H1 (cell line): ENCODE results near the gene NAP1L5. TPM values are rescaled to one million over a fixed set of nuclear protein-coding genes. Genes with fewer than 3 reads are reported as not detected.

Experiments
- CTCF ChIA-PET: fragments of 300-600 bp; sonication (Branson Sonifier 250); formaldehyde crosslinking; loops from one replicate; lab custom pipeline; 2021; ENCODE audit not compliant: partially characterized antibody; lab: Charles Lee
- POLR2A ChIA-PET: fragments of 300-600 bp; sonication (Branson Sonifier 250); formaldehyde crosslinking; loops from one replicate; lab custom pipeline; 2021; ENCODE audit warnings: inconsistent platforms; ENCODE audit not compliant: partially characterized antibody; lab: Charles Lee
- DNase-seq, 2 experiments: peaks; one replicate each; pipeline versions ENCODE4 v3.0.0 to v3.0.0-alpha.2; 2010 to 2022; ENCODE audit warnings: low spot score in 2 of 2, low read depth in 1 of 2, mixed read lengths in 1 of 2
- FAIRE-seq: peaks from 2 replicates; lab custom pipeline; 2011; peaks lifted over from hg19 to GRCh38; lab: Jason Lieb, UNC
- H2AFZ ChIP-seq: 2 replicates; pipeline ENCODE4 v1.8.1; 2012; ENCODE audit warnings: low read length, inconsistent platforms
- H2AK5ac ChIP-seq: 2 replicates; pipeline ENCODE4 v1.6.1; 2013; ENCODE audit warnings: low read depth, low read length
- H2BK120ac ChIP-seq: replicated peaks from 2 replicates; pipeline ENCODE3; 2013; ENCODE audit warnings: low read depth, low read length, inconsistent platforms
- H2BK12ac ChIP-seq: 2 replicates; pipeline ENCODE4 v1.6.1; 2013; ENCODE audit warnings: low read depth, low read length
- H2BK15ac ChIP-seq: 2 replicates; pipeline ENCODE4 v1.6.1; 2013; ENCODE audit warnings: low read length
- H2BK20ac ChIP-seq: 2 replicates; pipeline ENCODE4 v1.6.1; 2013; ENCODE audit warnings: low read length
- H2BK5ac ChIP-seq: 2 replicates; pipeline ENCODE4 v1.6.1; 2013; ENCODE audit warnings: low read depth, low read length
- H3K14ac ChIP-seq: 2 replicates; pipeline ENCODE4 v1.6.1; 2013; ENCODE audit warnings: inconsistent platforms; ENCODE audit not compliant: insufficient read length
- H3K18ac ChIP-seq: 2 replicates; pipeline ENCODE4 v1.6.1; 2013; ENCODE audit warnings: low read length; ENCODE audit errors: extremely low read depth
- H3K23ac ChIP-seq: 2 replicates; pipeline ENCODE4 v1.6.1; 2013; ENCODE audit warnings: inconsistent platforms; ENCODE audit not compliant: insufficient read length
- H3K23me2 ChIP-seq: 2 replicates; pipeline ENCODE4 v1.6.1; 2013; ENCODE audit warnings: low read depth, low read length
- H3K27ac ChIP-seq: 2 replicates; pipeline ENCODE4 v1.6.1; 2011; ENCODE audit warnings: low read depth, low read length, inconsistent platforms
- H3K27me3 ChIP-seq, 4 experiments: replicated peaks in 1 of 4; 1 replicate in 1 of 4; 2 replicates in 3 of 4; pipeline versions ENCODE4 v1.6.1 to v1.8.1; 2011 to 2013; ENCODE audit warnings: low read length in 3 of 4, mild to moderate bottlenecking in 3 of 4, inconsistent platforms in 2 of 4, mixed read lengths in 2 of 4, moderate library complexity in 1 of 4; ENCODE audit not compliant: control insufficient read depth in 3 of 4, insufficient read depth in 3 of 4; ENCODE audit errors: extremely low read depth in 1 of 4
- H3K36me3 ChIP-seq, 4 experiments: 2 replicates each; pipeline versions ENCODE4 v1.6.1 to v1.8.1; 2011 to 2013; ENCODE audit warnings: mild to moderate bottlenecking in 4 of 4, low read length in 3 of 4, moderate library complexity in 2 of 4, control low read depth in 1 of 4, inconsistent platforms in 1 of 4; ENCODE audit not compliant: insufficient read depth in 4 of 4, control insufficient read depth in 2 of 4
- H3K4ac ChIP-seq: replicated peaks from 2 replicates; pipeline ENCODE3; 2013; ENCODE audit warnings: low read length, low read depth, mixed read lengths, inconsistent platforms; ENCODE audit not compliant: insufficient read length
- H3K4me1 ChIP-seq, 4 experiments: replicated peaks in 1 of 4; 1 replicate in 1 of 4; 2 replicates in 3 of 4; pipeline versions ENCODE4 v1.6.1 to v1.8.1; 2011 to 2013; ENCODE audit warnings: low read length in 3 of 4, inconsistent platforms in 2 of 4, mixed read lengths in 1 of 4; ENCODE audit not compliant: insufficient read depth in 4 of 4, control insufficient read depth in 3 of 4
- H3K4me2 ChIP-seq, 2 experiments: 2 replicates each; pipeline versions ENCODE4 v1.6.1 to v1.8.1; 2011 to 2013; ENCODE audit warnings: low read depth in 2 of 2, low read length in 2 of 2, control low read depth in 1 of 2, inconsistent platforms in 1 of 2, mild to moderate bottlenecking in 1 of 2; ENCODE audit not compliant: insufficient read depth in 1 of 2
- H3K4me3 ChIP-seq, 4 experiments: fragments of 200-600, 300-600 bp in 1 of 4; sonication (generic), shearing (Covaris generic), sonication (Bioruptor Twin) in 1 of 4; 2 replicates each; pipeline versions ENCODE4 v1.5.1 to v1.8.1; 2011 to 2016; ENCODE audit warnings: low read length in 4 of 4, low read depth in 3 of 4, control low read depth in 2 of 4, inconsistent platforms in 2 of 4, mild to moderate bottlenecking in 2 of 4, mixed read lengths in 1 of 4, moderate library complexity in 1 of 4; ENCODE audit not compliant: insufficient read depth in 2 of 4; ENCODE audit errors: extremely low read depth in 1 of 4
- H3K56ac ChIP-seq: replicated peaks from 2 replicates; pipeline ENCODE3; 2013; ENCODE audit warnings: low read depth, mild to moderate bottlenecking, mixed read lengths, low read length, inconsistent platforms; ENCODE audit not compliant: insufficient read length
- H3K79me1 ChIP-seq: 2 replicates; pipeline ENCODE4 v1.6.1; 2013; ENCODE audit warnings: low read depth, low read length, control low read depth
- H3K79me2 ChIP-seq, 2 experiments: 2 replicates each; pipeline versions ENCODE4 v1.6.1 to v1.8.1; 2012 to 2013; ENCODE audit warnings: low read length in 2 of 2, mild to moderate bottlenecking in 2 of 2, inconsistent platforms in 1 of 2; ENCODE audit not compliant: insufficient read depth in 2 of 2, control insufficient read depth in 1 of 2
- H3K9ac ChIP-seq, 4 experiments: replicated peaks in 1 of 4; 1 replicate in 1 of 4; 2 replicates in 3 of 4; pipeline versions ENCODE4 v1.6.1 to v1.8.1; 2011 to 2013; ENCODE audit warnings: low read depth in 3 of 4, low read length in 3 of 4, control low read depth in 2 of 4, mild to moderate bottlenecking in 2 of 4, moderate library complexity in 2 of 4, inconsistent platforms in 1 of 4; ENCODE audit errors: extremely low read depth in 1 of 4
- H3K9me3 ChIP-seq, 2 experiments: 2 replicates each; pipeline versions ENCODE4 v1.6.1 to v1.8.1; 2012 to 2013; ENCODE audit warnings: mild to moderate bottlenecking in 2 of 2, moderate library complexity in 2 of 2, control low read depth in 1 of 2, inconsistent platforms in 1 of 2, low read depth in 1 of 2, low read length in 1 of 2, mixed read lengths in 1 of 2; ENCODE audit not compliant: insufficient read depth in 2 of 2
- H4K20me1 ChIP-seq, 2 experiments: replicated peaks in 1 of 2; 2 replicates each; pipeline versions ENCODE3 to v1.8.1; 2011 to 2013; ENCODE audit warnings: inconsistent platforms in 2 of 2, low read length in 2 of 2, mild to moderate bottlenecking in 1 of 2; ENCODE audit not compliant: insufficient read depth in 2 of 2, control insufficient read depth in 1 of 2
- H4K5ac ChIP-seq: 2 replicates; pipeline ENCODE4 v1.6.1; 2013; ENCODE audit warnings: low read length, low read depth, mixed read lengths, inconsistent platforms; ENCODE audit not compliant: insufficient read length
- H4K8ac ChIP-seq: 2 replicates; pipeline ENCODE4 v1.8.0; 2013; ENCODE audit warnings: mild to moderate bottlenecking, moderate library complexity, low read length, inconsistent platforms; ENCODE audit not compliant: insufficient read depth; ENCODE audit errors: extremely low read depth
- H4K91ac ChIP-seq: replicated peaks from 2 replicates; pipeline ENCODE3; 2013; ENCODE audit warnings: low read length, mixed read lengths, inconsistent platforms; ENCODE audit not compliant: insufficient read length
- BRCA1 ChIP-seq: IDR thresholded peaks from 2 replicates; pipeline ENCODE4 v1.6.1; 2012; ENCODE audit warnings: low read depth, low read length, improper control_type of control experiment
- CHD2 ChIP-seq: IDR thresholded peaks from 2 replicates; pipeline ENCODE4 v1.6.1; 2012; ENCODE audit warnings: low read length, improper control_type of control experiment
- GTF2F1 ChIP-seq: IDR thresholded peaks from 2 replicates; pipeline ENCODE4 v1.6.1; 2012; ENCODE audit warnings: low read depth, low read length, improper control_type of control experiment, borderline replicate concordance
- HDAC2 ChIP-seq, 2 experiments: fragments of 300-600 bp in 1 of 2; sonication (generic) in 1 of 2; IDR thresholded peaks; 2 replicates each; pipeline ENCODE4 v1.6.1; 2011 to 2012; ENCODE audit warnings: low read depth in 2 of 2, low read length in 2 of 2, mild to moderate bottlenecking in 2 of 2, moderate library complexity in 2 of 2, borderline replicate concordance in 1 of 2, inconsistent platforms in 1 of 2
- NANOG ChIP-seq: IDR thresholded peaks from 2 replicates; pipeline ENCODE4 v1.6.1; 2011; ENCODE audit warnings: low read length, low read depth, mild to moderate bottlenecking, inconsistent platforms; ENCODE audit not compliant: insufficient read depth, poor library complexity, severe bottlenecking
- POLR2A ChIP-seq, 2 experiments: IDR thresholded peaks; 1 replicate in 1 of 2; 2 replicates in 1 of 2; pipeline ENCODE4 v1.6.1; 2011; ENCODE audit warnings: low read depth in 2 of 2, low read length in 2 of 2, mild to moderate bottlenecking in 2 of 2; ENCODE audit errors: control extremely low read depth in 1 of 2
- SAP30 ChIP-seq: fragments of 300-600 bp; sonication (generic); IDR thresholded peaks from 2 replicates; pipeline ENCODE4 v1.7.1; 2012; ENCODE audit warnings: low read length, moderate library complexity, mild to moderate bottlenecking, inconsistent platforms; ENCODE audit not compliant: insufficient read depth, insufficient replicate concordance
- ZNF274 ChIP-seq: IDR thresholded peaks from 2 replicates; pipeline ENCODE4 v1.7.0; 2012; ENCODE audit warnings: low read length, borderline replicate concordance; ENCODE audit errors: extremely low read depth
- polyA plus RNA-seq, 7 experiments: library from polyadenylated mRNA; depleted of rRNA in 3 of 7; stranded (reverse) in 5 of 7; unstranded in 2 of 7; fragments of >200 nt in 5 of 7; fragments of 200-250 nt in 2 of 7; gene quantifications; 1 replicate in 5 of 7; 2 replicates in 1 of 7; 4 replicates in 1 of 7; pipeline versions ENCODE4 v1.2.1 to v1.2.3, GENCODE V29; 2011 to 2013; ENCODE audit warnings: missing spikeins in 2 of 7, mixed read lengths in 2 of 7
- total RNA-seq: library from RNA; stranded (reverse); fragmentation: NEBNext Ultra II Directional; extraction: Animal tissue kit (Norgen Biotek cat#: 25700); gene quantifications from 2 replicates; pipeline ENCODE4 v1.2.1, GENCODE V29; 2021

NAP1L5 gene
- total and polyA plus RNA-seq, 2 of the 8 experiments (the other 6 are each of a cell fraction or from before 2014, with no cell fraction given): 1.3 to 2.7 TPM

DNA sequence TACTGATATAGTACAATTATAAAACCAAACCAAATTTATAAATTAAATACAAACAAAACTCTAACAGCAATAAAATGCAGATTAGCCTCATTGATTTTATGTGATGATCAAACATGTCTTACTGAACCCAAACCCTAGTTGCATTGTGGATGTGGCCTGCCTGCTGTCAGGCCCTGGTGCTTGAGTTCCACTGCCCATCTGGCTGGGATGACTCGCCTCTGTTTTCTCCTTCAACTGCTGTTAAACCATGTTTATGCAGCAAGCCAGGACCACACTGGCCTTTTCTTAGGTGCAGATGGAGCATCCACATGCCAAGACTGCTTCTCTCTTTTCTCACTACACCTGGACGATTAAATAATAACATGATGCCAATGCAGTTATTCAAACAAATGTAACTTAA is 22.6 kb downstream of the NAP1L5 start (continued):
- TF ChIP-seq POLR2A (IDR thresholded peaks at IDR 0.05; ENCODE audit: control extremely low read depth in 1 of 2, low read depth in 2 of 2, low read length in 2 of 2): no peak
- TF ChIP-seq, all 59 proteins: peak for 0

DNA sequence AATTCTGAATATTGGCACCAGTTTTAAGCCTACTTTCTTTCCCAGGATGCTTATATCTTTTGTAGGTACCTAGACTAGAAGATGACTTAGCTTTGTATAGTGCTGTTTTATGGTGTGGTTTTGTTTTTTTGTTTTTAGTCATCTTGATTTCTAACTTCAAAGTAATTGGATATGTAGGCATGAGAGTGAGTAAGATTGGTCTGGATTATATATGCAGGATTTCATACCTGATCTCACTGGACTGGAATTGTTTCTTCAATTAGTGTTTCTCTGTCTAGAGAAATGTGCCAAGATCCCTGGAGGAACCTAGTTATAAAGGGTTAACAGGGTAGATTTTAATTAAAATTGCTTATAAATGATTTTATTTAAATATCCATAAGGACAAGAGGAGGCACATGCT is 23.1 kb downstream of the NAP1L5 start:
- Histone ChIP-seq H2BK5ac (no peak overlapping the region), H3K36me3 (no peaks in the 10 kb centered on the region), H2BK120ac (no peak overlapping the region), H3K9ac (no peak overlapping the region), H2AK5ac (no peak overlapping the region), H3K27ac (no peak overlapping the region), H3K27me3 (no peaks in the 10 kb centered on the region), H3K79me1 (no peaks in the 10 kb centered on the region), H2BK12ac (no peak overlapping the region), H4K20me1 (no peaks in the 10 kb centered on the region), H2BK15ac (no peak overlapping the region), H4K91ac (no peak overlapping the region), H3K18ac (no peak overlapping the region), H3K23me2 (no peaks in the 10 kb centered on the region), H3K9me3 (no peaks in the 10 kb centered on the region), H3K4me1 (no peaks in the 10 kb centered on the region), H3K4me2 (no peak overlapping the region), H2AFZ (no peak overlapping the region), H3K4me3 (no peak overlapping the region), H3K14ac (no peak overlapping the region), H3K4ac (no peak overlapping the region), H3K56ac (no peak overlapping the region), H2BK20ac (no peak overlapping the region), H3K79me2 (no peaks in the 10 kb centered on the region), H4K5ac (no peak overlapping the region), H4K8ac (no peak overlapping the region), H3K23ac (no peak overlapping the region)
- FAIRE-seq (no peak), DNase-seq (no peak)
- ChIA-PET CTCF (interaction anchor here (1.0 to 3.6 kb wide), 4 partner anchors 11 to 134 kb away, joined by 5 to 29 read pairs (median 10); no protein-coding TSS in a partner anchor), POLR2A (no interaction called here)
- no peak for TF ChIP-seq HDAC2 (IDR thresholded peaks at IDR 0.05; ENCODE audit: borderline replicate concordance in 1 of 2, low read depth in 2 of 2, low read length in 2 of 2)
- no peak for TF ChIP-seq NANOG
- TF ChIP-seq SAP30: no peak
- TF ChIP-seq GTF2F1: no peak
- TF ChIP-seq ZNF274: no peak
- no peak for TF ChIP-seq CHD2
- TF ChIP-seq BRCA1: no peak
